H1 (cell line): ENCODE data around the gene RPL22L1. TPM values are rescaled to one million over a fixed set of nuclear protein-coding genes. Genes with fewer than 3 reads are reported as not detected.

Experiments
- BCL11A ChIP-seq, 2 experiments: IDR thresholded peaks; one replicate each; pipeline ENCODE4 v1.6.1; 2011; ENCODE audit warnings: low read depth in 2 of 2, low read length in 2 of 2, mild to moderate bottlenecking in 2 of 2
- KDM5A ChIP-seq: fragments of 200-600 bp; IDR thresholded peaks from 2 replicates; pipeline ENCODE4 v1.7.1; 2012; ENCODE audit warnings: mild to moderate bottlenecking, low read length, inconsistent platforms, mixed read lengths
- polyA plus RNA-seq, 7 experiments: library from polyadenylated mRNA; depleted of rRNA in 3 of 7; stranded (reverse) in 5 of 7; unstranded in 2 of 7; fragments of >200 nt in 5 of 7; fragments of 200-250 nt in 2 of 7; gene quantifications; 1 replicate in 5 of 7; 2 replicates in 1 of 7; 4 replicates in 1 of 7; pipeline versions ENCODE4 v1.2.1 to v1.2.3, GENCODE V29; 2011 to 2013; ENCODE audit warnings: missing spikeins in 2 of 7, mixed read lengths in 2 of 7
- total RNA-seq: library from RNA; stranded (reverse); fragmentation: NEBNext Ultra II Directional; extraction: Animal tissue kit (Norgen Biotek cat#: 25700); gene quantifications from 2 replicates; pipeline ENCODE4 v1.2.1, GENCODE V29; 2021
- TF ChIP-seq, protein P1 (sequence below): IDR thresholded peaks from 2 replicates; pipeline ENCODE4 v1.6.1; 2012; ENCODE audit warnings: low read length, inconsistent platforms

The RPL22L1 gene
- total and polyA plus RNA-seq, 2 of the 8 experiments (the other 6 are each of a cell fraction or from before 2014, with no cell fraction given), result 99.9 to 280 TPM

DNA sequence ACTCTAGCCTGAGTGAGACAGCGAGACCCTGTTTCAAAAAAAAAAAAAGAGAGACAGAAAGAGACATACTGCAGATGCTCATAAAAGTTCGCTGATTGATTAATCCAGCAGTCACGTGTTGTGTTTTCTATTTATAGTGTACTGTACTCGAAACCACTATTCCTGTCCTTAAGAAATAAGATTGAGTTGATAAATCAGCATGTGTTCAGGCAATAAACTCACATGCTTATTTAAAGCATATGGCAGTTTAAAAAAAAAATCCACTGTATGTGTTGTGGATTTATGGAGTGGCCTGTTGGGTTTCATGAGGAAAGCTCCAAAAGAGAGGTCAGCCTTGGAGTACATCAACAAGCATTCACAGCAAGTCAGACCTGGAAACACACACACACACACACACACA lies 17.7 kb downstream of the RPL22L1 start (continued):
- TF ChIP-seq, protein P1, sequence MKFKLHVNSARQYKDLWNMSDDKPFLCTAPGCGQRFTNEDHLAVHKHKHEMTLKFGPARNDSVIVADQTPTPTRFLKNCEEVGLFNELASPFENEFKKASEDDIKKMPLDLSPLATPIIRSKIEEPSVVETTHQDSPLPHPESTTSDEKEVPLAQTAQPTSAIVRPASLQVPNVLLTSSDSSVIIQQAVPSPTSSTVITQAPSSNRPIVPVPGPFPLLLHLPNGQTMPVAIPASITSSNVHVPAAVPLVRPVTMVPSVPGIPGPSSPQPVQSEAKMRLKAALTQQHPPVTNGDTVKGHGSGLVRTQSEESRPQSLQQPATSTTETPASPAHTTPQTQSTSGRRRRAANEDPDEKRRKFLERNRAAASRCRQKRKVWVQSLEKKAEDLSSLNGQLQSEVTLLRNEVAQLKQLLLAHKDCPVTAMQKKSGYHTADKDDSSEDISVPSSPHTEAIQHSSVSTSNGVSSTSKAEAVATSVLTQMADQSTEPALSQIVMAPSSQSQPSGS, result no peak
- TF ChIP-seq KDM5A (no peak), BCL11A (IDR thresholded peaks at IDR 0.05; ENCODE audit: low read depth in 2 of 2, low read length in 2 of 2) (no peak)
